Neuronal stem cell (in vitro differentiated cells): Measurements from ENCODE around the gene RNASEH1.

Experiments used
- DNase-seq: peaks from one replicate; pipeline ENCODE4 v3.0.0-alpha.2; 2013; ENCODE audit warnings: low spot score
- H2AFZ ChIP-seq: one replicate; pipeline ENCODE4 v1.6.1; 2013; ENCODE audit warnings: mild to moderate bottlenecking, low read length, inconsistent platforms
- H2AK5ac ChIP-seq: 2 replicates; pipeline ENCODE4 v1.6.1; 2013; ENCODE audit warnings: low read depth, mild to moderate bottlenecking, inconsistent platforms, low read length, moderate library complexity, mixed read lengths
- H2BK120ac ChIP-seq: 2 replicates; pipeline ENCODE4 v1.6.1; 2013; ENCODE audit warnings: low read depth, mild to moderate bottlenecking, inconsistent platforms, low read length, moderate library complexity, mixed read lengths
- H2BK12ac ChIP-seq: one replicate; pipeline ENCODE4 v1.6.1; 2013; ENCODE audit warnings: low read length, inconsistent platforms
- H2BK15ac ChIP-seq: 2 replicates; pipeline ENCODE4 v1.6.1; 2013; ENCODE audit warnings: mild to moderate bottlenecking, low read length, inconsistent platforms, mixed read lengths
- H2BK5ac ChIP-seq: one replicate; pipeline ENCODE4 v1.6.1; 2013; ENCODE audit warnings: inconsistent platforms, mild to moderate bottlenecking, low read length, moderate library complexity
- H3K14ac ChIP-seq: one replicate; pipeline ENCODE4 v1.6.1; 2013; ENCODE audit warnings: low read length, inconsistent platforms
- H3K18ac ChIP-seq: 2 replicates; pipeline ENCODE4 v1.6.1; 2013; ENCODE audit warnings: low read length, inconsistent platforms
- H3K23ac ChIP-seq: 2 replicates; pipeline ENCODE4 v1.6.1; 2013; ENCODE audit warnings: low read depth, mild to moderate bottlenecking, mixed read lengths, low read length, inconsistent platforms; ENCODE audit not compliant: poor library complexity
- H3K27ac ChIP-seq: replicated peaks from 3 replicates; pipeline ENCODE4 v1.5.1; 2013; ENCODE audit warnings: low read length, inconsistent platforms
- H3K27me3 ChIP-seq, 3 experiments: 2 replicates each; pipeline ENCODE4 v1.6.1; 2013; ENCODE audit warnings: low read length in 3 of 3, mild to moderate bottlenecking in 2 of 3, inconsistent platforms in 1 of 3, low read depth in 1 of 3, mixed read lengths in 1 of 3, moderate library complexity in 1 of 3; ENCODE audit not compliant: control insufficient read depth in 3 of 3, insufficient read depth in 3 of 3
- H3K36me3 ChIP-seq, 2 donors: replicated peaks in 1 of 2; 2 replicates each; pipeline ENCODE4 v1.6.1; 2013; ENCODE audit warnings: low read length in 2 of 2; ENCODE audit not compliant: control insufficient read depth in 2 of 2, insufficient read depth in 2 of 2
- H3K4ac ChIP-seq: 2 replicates; pipeline ENCODE4 v1.6.1; 2013; ENCODE audit warnings: inconsistent platforms, mild to moderate bottlenecking, low read length, moderate library complexity
- H3K4me1 ChIP-seq, 2 donors: 1 replicate in 1 of 2; 2 replicates in 1 of 2; pipeline ENCODE4 v1.6.1; 2013; ENCODE audit warnings: low read length in 2 of 2, low read depth in 1 of 2; ENCODE audit not compliant: control insufficient read depth in 2 of 2, insufficient read depth in 1 of 2
- H3K4me2 ChIP-seq: one replicate; pipeline ENCODE4 v1.6.1; 2013; ENCODE audit warnings: mild to moderate bottlenecking, low read length, inconsistent platforms; ENCODE audit not compliant: insufficient read depth, poor library complexity, severe bottlenecking
- H3K4me3 ChIP-seq, 2 donors: 2 replicates each; pipeline ENCODE4 v1.5.1; 2013; ENCODE audit warnings: low read length in 2 of 2, mild to moderate bottlenecking in 2 of 2, inconsistent platforms in 1 of 2, moderate library complexity in 1 of 2
- H3K79me1 ChIP-seq: one replicate; pipeline ENCODE4 v1.6.1; 2013; ENCODE audit warnings: low read depth, mild to moderate bottlenecking, inconsistent platforms, low read length, moderate library complexity
- H3K9ac ChIP-seq: one replicate; pipeline ENCODE4 v1.6.1; 2013; ENCODE audit warnings: mild to moderate bottlenecking, low read depth, low read length, inconsistent platforms; ENCODE audit not compliant: poor library complexity
- H3K9me3 ChIP-seq, 2 donors: replicated peaks in 1 of 2; 2 replicates each; pipeline versions ENCODE3 to v1.6.1; 2013; ENCODE audit warnings: low read length in 2 of 2, mild to moderate bottlenecking in 2 of 2, inconsistent platforms in 1 of 2, low read depth in 1 of 2, mixed read lengths in 1 of 2, moderate library complexity in 1 of 2; ENCODE audit not compliant: control insufficient read depth in 2 of 2, insufficient read depth in 1 of 2
- H4K8ac ChIP-seq: one replicate; pipeline ENCODE4 v1.6.1; 2013; ENCODE audit warnings: low read depth, mild to moderate bottlenecking, inconsistent platforms, low read length, moderate library complexity
- H4K91ac ChIP-seq: one replicate; pipeline ENCODE4 v1.6.1; 2013; ENCODE audit warnings: low read length, low read depth, mild to moderate bottlenecking, inconsistent platforms; ENCODE audit not compliant: poor library complexity
- WGBS, 2 donors: extraction: QIAGEN DNeasy Blood & Tissue Kit; methylation state at CpG; one replicate each; pipeline ENCODE4 v1.1.7; 2013; ENCODE audit warnings: missing lambda C conversion rate in 2 of 2, mixed read lengths in 1 of 2; ENCODE audit not compliant: insufficient read length in 2 of 2, insufficient replicate concordance in 1 of 2; ENCODE audit errors: extremely low coverage in 2 of 2; 5-methylcytosine and 5-hydroxymethylcytosine counted together

Gene RNASEH1

DNA sequence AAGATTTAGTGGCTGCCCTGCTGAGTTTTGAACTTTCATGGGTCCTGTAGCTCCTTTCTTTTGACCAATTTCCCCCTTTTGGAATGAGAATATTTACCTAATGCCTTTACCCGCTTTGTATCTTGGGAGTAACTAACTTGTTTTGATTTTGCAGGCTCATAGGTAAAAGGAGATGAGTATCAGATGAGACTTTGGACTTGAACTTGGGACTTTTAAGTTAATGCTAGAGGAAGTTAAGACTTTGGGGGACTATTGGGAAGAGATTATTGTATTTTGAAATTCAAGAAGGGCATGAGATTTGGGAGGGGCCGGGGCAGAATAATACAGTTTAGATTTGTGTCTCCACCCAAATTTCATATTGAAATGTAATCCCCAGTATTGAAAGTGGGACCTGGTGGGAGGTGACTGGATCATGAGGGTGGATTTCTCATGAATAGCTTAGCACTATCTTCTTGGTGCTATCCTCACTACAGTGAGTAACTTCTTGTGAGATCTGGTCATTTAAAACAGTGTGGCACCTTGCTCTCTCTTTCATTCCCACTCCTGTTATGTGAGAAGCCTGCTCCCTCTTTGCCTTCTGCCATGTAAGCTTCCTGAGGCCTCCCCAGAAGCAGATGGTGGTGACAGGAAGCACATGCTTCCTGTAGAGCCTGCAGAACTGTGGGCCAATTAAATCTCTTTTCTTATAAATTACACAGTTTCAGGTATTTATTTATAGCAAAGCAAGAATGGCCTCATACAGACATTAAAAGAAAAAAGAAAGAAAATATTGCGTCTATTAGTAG lies 44.9 kb downstream of the RNASEH1 start:
- no peak overlapping the region for H3K9ac ChIP-seq
- no peak overlapping the region for H2BK5ac ChIP-seq
- no peak overlapping the region for H2AK5ac ChIP-seq
- no peak overlapping the region for H3K18ac ChIP-seq
- no peak overlapping the region for H3K23ac ChIP-seq
- H3K4ac ChIP-seq = no peak overlapping the region
- H3K14ac ChIP-seq = no peak overlapping the region
- peaks cover 2% of the 10 kb centered on the region for H3K79me1 ChIP-seq
- H4K91ac ChIP-seq = no peak overlapping the region
- H4K8ac ChIP-seq = no peak overlapping the region
- no peak overlapping the region for H2BK15ac ChIP-seq
- H3K4me3 ChIP-seq = no peak overlapping the region
- H3K36me3 ChIP-seq = peaks cover 3 to 69% of the 10 kb centered on the region in 2 donors
- no CpG with 5 or more reads among the region's 3 CpGs for WGBS, 2 donors
- H2BK12ac ChIP-seq = no peak overlapping the region
- no peak overlapping the region for H3K4me2 ChIP-seq
- no peak overlapping the region for H3K27ac ChIP-seq
- H3K27me3 ChIP-seq = no peaks in the 10 kb centered on the region
- H2AFZ ChIP-seq = no peak overlapping the region
- no peak overlapping the region for H2BK120ac ChIP-seq
- H3K4me1 ChIP-seq = peaks cover 1 to 3% of the 10 kb centered on the region in 2 donors
- peaks cover 0 to 3% of the 10 kb centered on the region in 2 donors for H3K9me3 ChIP-seq
- no peak for DNase-seq

DNA sequence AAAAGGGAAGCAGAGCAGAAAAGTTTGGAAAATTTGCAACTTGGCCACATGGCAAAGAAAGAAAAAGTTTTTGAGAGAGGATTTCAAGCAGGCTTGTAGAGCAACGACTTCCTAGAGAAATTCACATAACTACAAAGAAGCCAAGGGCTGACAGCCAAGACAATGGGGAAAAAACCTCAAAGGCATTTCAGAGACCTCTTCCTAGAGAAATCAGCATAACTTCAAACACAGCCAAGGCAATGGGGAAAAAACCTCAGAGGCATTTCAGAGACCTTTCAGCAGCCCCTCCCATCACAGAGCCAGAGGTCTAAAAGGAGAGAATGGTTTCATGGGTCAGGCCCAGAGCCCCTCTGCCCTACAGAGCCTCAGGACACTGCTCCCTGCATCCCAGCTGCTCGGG lies 46.0 kb downstream of the RNASEH1 start:
- WGBS, 2 donors = no CpG with 5 or more reads among the region's 2 CpGs
- peaks cover 0 to 3% of the 10 kb centered on the region in 2 donors for H3K9me3 ChIP-seq
- H2BK12ac ChIP-seq = no peak overlapping the region
- H2BK15ac ChIP-seq = no peak overlapping the region
- H4K8ac ChIP-seq = no peak overlapping the region
- H3K4me1 ChIP-seq = peaks cover 0 to 3% of the 10 kb centered on the region in 2 donors
- no peak overlapping the region for H3K4ac ChIP-seq
- H3K18ac ChIP-seq = no peak overlapping the region
- no peak overlapping the region for H3K27ac ChIP-seq
- no peak overlapping the region for H3K9ac ChIP-seq
- no peaks in the 10 kb centered on the region for H3K27me3 ChIP-seq
- DNase-seq = no peak
- no peak overlapping the region for H2BK5ac ChIP-seq
- H4K91ac ChIP-seq = no peak overlapping the region
- H3K23ac ChIP-seq = no peak overlapping the region
- no peak overlapping the region for H2AK5ac ChIP-seq
- H3K4me2 ChIP-seq = no peak overlapping the region
- no peak overlapping the region for H2AFZ ChIP-seq
- H2BK120ac ChIP-seq = no peak overlapping the region
- peaks cover 2% of the 10 kb centered on the region for H3K79me1 ChIP-seq
- H3K36me3 ChIP-seq = peaks cover 3 to 73% of the 10 kb centered on the region in 2 donors
- no peak overlapping the region for H3K14ac ChIP-seq
- H3K4me3 ChIP-seq = no peak overlapping the region

DNA sequence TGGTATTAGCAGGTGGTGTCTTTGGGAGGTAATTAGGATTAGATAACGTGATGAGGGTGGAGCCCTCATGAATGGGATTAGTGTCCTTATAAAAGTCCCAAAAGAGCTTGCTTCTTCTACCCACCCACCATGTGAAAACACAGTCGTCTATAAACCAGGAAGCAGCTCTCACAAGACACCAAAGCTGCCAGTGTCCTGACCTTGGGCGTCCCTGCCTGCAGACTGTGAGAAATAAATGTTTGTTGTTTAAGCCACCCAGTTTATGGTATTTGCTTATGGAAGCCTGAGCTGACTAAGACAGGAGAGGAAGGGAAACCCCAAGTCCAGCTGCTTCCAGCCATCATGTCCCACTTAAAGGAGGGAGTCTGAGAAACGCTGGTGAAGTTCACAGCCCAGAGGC lies 52.4 kb downstream of the RNASEH1 start:
- Histone ChIP-seq H3K27ac (no peak overlapping the region), H2BK120ac (no peak overlapping the region), H3K4me1 (no peaks in the 10 kb centered on the region), H3K4me3 (peak overlapping the region in 1 of 2 donors; percentile 66), H3K4ac (no peak overlapping the region), H2BK12ac (no peak overlapping the region), H2BK15ac (no peak overlapping the region), H4K8ac (no peak overlapping the region), H3K23ac (no peak overlapping the region), H3K9me3 (peaks cover 0 to 3% of the 10 kb centered on the region in 2 donors), H3K27me3 (no peaks in the 10 kb centered on the region), H3K9ac (no peak overlapping the region), H4K91ac (no peak overlapping the region), H3K79me1 (peaks cover 2% of the 10 kb centered on the region), H3K36me3 (peaks cover 4 to 63% of the 10 kb centered on the region in 2 donors), H3K4me2 (no peak overlapping the region), H2BK5ac (no peak overlapping the region), H3K18ac (no peak overlapping the region), H3K14ac (no peak overlapping the region), H2AFZ (no peak overlapping the region), H2AK5ac (no peak overlapping the region)
- no CpG with 5 or more reads among the region's 4 CpGs for WGBS, 2 donors
- DNase-seq = no peak

DNA sequence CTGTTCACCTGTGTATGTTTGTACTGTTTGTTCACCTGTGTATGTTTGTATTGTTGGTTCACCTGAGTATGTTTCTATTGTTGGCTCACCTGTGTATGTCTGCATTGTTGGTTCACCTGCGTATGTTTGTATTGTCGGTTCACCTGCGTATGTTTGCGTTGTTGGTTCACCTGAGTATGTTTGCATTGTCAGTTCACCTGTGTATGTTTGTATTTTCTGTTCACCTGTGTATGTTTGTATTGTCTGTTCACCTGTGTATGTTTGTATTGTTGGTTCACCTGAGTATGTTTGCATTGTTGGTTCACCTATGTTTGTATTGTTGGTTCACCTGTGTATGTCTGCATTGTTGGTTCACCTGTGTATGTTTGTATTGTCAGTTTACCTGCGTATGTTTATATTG lies 53.4 kb downstream of the RNASEH1 start:
- Histone ChIP-seq H3K9me3 (peaks cover 0 to 3% of the 10 kb centered on the region in 2 donors), H2BK12ac (no peak overlapping the region), H3K4ac (no peak overlapping the region), H3K4me3 (no peak overlapping the region), H3K9ac (no peak overlapping the region), H3K36me3 (peaks cover 5 to 63% of the 10 kb centered on the region in 2 donors), H3K27ac (no peak overlapping the region), H2AFZ (no peak overlapping the region), H3K27me3 (no peaks in the 10 kb centered on the region), H3K14ac (no peak overlapping the region), H3K18ac (no peak overlapping the region), H4K8ac (no peak overlapping the region), H3K4me2 (no peak overlapping the region), H3K79me1 (peaks cover 5% of the 10 kb centered on the region), H2BK120ac (no peak overlapping the region), H2BK15ac (no peak overlapping the region), H2BK5ac (no peak overlapping the region), H4K91ac (no peak overlapping the region), H3K23ac (no peak overlapping the region), H3K4me1 (no peaks in the 10 kb centered on the region), H2AK5ac (no peak overlapping the region)
- no peak for DNase-seq
- WGBS, 2 donors = no CpG with 5 or more reads among the region's 5 CpGs
